Gastroesophageal sphincter (tissue), 4 donors: ENCODE results near the gene LMO7. TPM values are rescaled to one million over a fixed set of nuclear protein-coding genes. Genes with fewer than 3 reads are reported as not detected.

ENCODE experiments used
- ATAC-seq: fragments of 150-250 bp; one replicate; pipeline ENCODE4 v1.9.1; 2016; ENCODE audit warnings: mild to moderate bottlenecking, moderate library complexity
- H3K27ac ChIP-seq, 4 donors: fragments of 200-600 bp; sonication (generic) in 3 of 4; 1 replicate in 3 of 4; 2 replicates in 1 of 4; pipeline ENCODE4 v1.5.1; 2016 to 2019
- H3K27me3 ChIP-seq: fragments of 200-600 bp; sonication (generic); one replicate; pipeline ENCODE4 v1.5.1; 2019
- H3K36me3 ChIP-seq, 2 donors: fragments of 200-600 bp; sonication (generic); one replicate each; pipeline ENCODE4 v1.5.1; 2019; ENCODE audit warnings: control low read depth in 1 of 2
- H3K4me1 ChIP-seq, 3 donors: fragments of 200-600 bp; sonication (generic); 1 replicate in 2 of 3; 2 replicates in 1 of 3; pipeline ENCODE4 v1.5.1; 2016 to 2019; ENCODE audit warnings: control low read depth in 2 of 3
- H3K4me3 ChIP-seq, 2 donors: fragments of 200-600 bp; sonication (generic); one replicate each; pipeline ENCODE4 v1.5.1; 2019; ENCODE audit warnings: mild to moderate bottlenecking in 1 of 2, moderate library complexity in 1 of 2
- H3K9me3 ChIP-seq, 3 donors: fragments of 200-600 bp; sonication (generic); one replicate each; pipeline ENCODE4 v1.5.1; 2017 to 2019; ENCODE audit warnings: control low read depth in 2 of 3
- CTCF ChIP-seq, 4 experiments: fragments of 200-600 bp in 2 of 4; fragments of 450-650 bp in 2 of 4; sonication (generic) in 1 of 4; IDR thresholded peaks; one replicate each; pipeline ENCODE4 v1.5.1; 2017 to 2019; ENCODE audit warnings: antibody characterized with exemption in 4 of 4, mild to moderate bottlenecking in 2 of 4, moderate library complexity in 2 of 4
- EP300 ChIP-seq: sonication (generic); formaldehyde crosslinking; IDR thresholded peaks from one replicate; pipeline ENCODE4 v1.6.1; 2017; ENCODE audit warnings: antibody characterized with exemption, mild to moderate bottlenecking
- POLR2A ChIP-seq, 2 donors: fragments of 450-650 bp; IDR thresholded peaks; one replicate each; pipeline ENCODE4 v1.6.1; 2017; ENCODE audit warnings: antibody characterized with exemption in 2 of 2, mild to moderate bottlenecking in 2 of 2, moderate library complexity in 1 of 2
- POLR2AphosphoS5 ChIP-seq: sonication (generic); formaldehyde crosslinking; IDR thresholded peaks from one replicate; pipeline ENCODE4 v1.6.1; 2017; ENCODE audit warnings: antibody characterized with exemption
- WGBS, 2 donors: methylation state at CpG; one replicate each; pipeline ENCODE4 v1.1.5; 2018; ENCODE audit warnings: low coverage in 1 of 2; 5-methylcytosine and 5-hydroxymethylcytosine counted together
- total RNA-seq, 4 donors: library from RNA; depleted of rRNA; stranded (reverse); fragments of >200 nt; gene quantifications; one replicate each; pipeline ENCODE4 v1.1.0, GENCODE V29; 2016

Gene LMO7
- total RNA-seq, 4 donors from 2014 or later: 15.1 to 45.0 (median 26.8) TPM

- no peaks in the 10 kb centered on the region for H3K9me3 ChIP-seq
- H3K4me1 ChIP-seq: peaks cover 0 to 11% (median 0%) of the 10 kb centered on the region in 3 donors
- H3K36me3 ChIP-seq: no peaks in the 10 kb centered on the region
- WGBS, 2 donors: 84 to 94% methylated on average over 2 of the region's 2 CpGs
- no peak for ATAC-seq
- TF ChIP-seq POLR2A (IDR thresholded peaks at IDR 0.05): no peak
- no peak for TF ChIP-seq EP300
- no peak for TF ChIP-seq CTCF (IDR thresholded peaks at IDR 0.05)
- TF ChIP-seq POLR2AphosphoS5: no peak
- H3K4me3 ChIP-seq: no peak overlapping the region
- H3K27me3 ChIP-seq: no peaks in the 10 kb centered on the region
- H3K27ac ChIP-seq: no peak overlapping the region
Measured at GRCh38 chr13:75745387-75745786, 109.3 kb downstream of the LMO7 start.

- H3K36me3 ChIP-seq: no peaks in the 10 kb centered on the region
- H3K4me1 ChIP-seq: peaks cover 0 to 11% (median 0%) of the 10 kb centered on the region in 3 donors
Measured at GRCh38 chr13:75748874-75749273, 112.7 kb downstream of the LMO7 start.

DNA sequence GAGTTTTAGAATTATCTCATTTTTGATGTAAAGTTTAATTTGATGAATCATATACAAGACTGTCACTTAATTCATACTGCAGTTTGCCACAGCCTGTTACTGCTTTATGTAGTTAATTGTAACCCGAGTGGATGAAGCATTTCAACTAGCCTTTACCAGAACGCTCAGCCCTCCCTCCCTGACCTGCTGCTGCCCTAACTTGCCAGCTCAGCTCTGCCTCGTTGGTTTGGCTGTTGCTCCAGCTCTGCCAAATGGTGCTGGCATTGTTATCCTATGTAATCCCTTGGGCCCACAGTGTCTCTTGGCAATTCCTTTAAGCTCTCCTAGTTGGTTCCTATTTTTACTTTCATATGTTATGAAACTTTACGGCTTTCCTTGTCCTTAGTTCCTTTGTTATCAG is 113.3 kb downstream of the LMO7 start:
- WGBS, 2 donors: 18 to 28% methylated on average over 2 to 4 of the region's 4 CpGs
- Histone ChIP-seq H3K27me3 (no peaks in the 10 kb centered on the region), H3K4me3 (no peak overlapping the region), H3K4me1 (peaks cover 0 to 11% (median 0%) of the 10 kb centered on the region in 3 donors), H3K27ac (no peak overlapping the region), H3K36me3 (no peaks in the 10 kb centered on the region), H3K9me3 (no peaks in the 10 kb centered on the region)
- no peak for ATAC-seq
- TF ChIP-seq POLR2A (IDR thresholded peaks at IDR 0.05): no peak
- no peak for TF ChIP-seq EP300

More at GRCh38 chr13:75748874-75749273, 112.7 kb downstream of the LMO7 start:
- 66 to 96% methylated on average over 3 of the region's 3 CpGs for WGBS, 2 donors
- TF ChIP-seq POLR2A (IDR thresholded peaks at IDR 0.05) (no peak), POLR2AphosphoS5 (no peak), EP300 (no peak), CTCF (IDR thresholded peaks at IDR 0.05) (no peak)
- H3K27me3 ChIP-seq: no peaks in the 10 kb centered on the region
- no peak for ATAC-seq
- no peak overlapping the region for H3K27ac ChIP-seq
- no peak overlapping the region for H3K4me3 ChIP-seq
- no peaks in the 10 kb centered on the region for H3K9me3 ChIP-seq

DNA sequence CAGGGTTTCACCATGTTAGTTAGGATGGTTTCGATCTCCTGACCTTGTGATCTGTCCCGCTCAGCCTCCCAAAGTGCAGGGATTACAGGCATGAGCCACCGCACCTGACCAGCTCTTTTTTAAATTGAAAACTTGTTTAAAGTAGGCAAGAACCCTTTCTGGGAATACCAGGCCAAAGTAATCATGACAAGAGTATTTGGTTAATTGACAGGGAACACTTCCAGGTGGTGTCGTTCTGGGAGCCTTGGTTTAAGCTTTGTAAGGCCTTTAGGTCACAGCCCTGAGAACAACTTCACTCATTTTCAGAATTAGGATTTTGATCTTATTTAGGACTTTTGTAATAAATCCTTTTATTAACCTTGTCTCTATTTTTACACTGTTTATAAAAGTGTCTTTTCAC is 115.2 kb downstream of the LMO7 start:
- Histone ChIP-seq H3K9me3 (no peaks in the 10 kb centered on the region), H3K4me3 (no peak overlapping the region), H3K27me3 (no peaks in the 10 kb centered on the region), H3K36me3 (no peaks in the 10 kb centered on the region), H3K27ac (no peak overlapping the region), H3K4me1 (peaks cover 0 to 11% (median 0%) of the 10 kb centered on the region in 3 donors)
- WGBS, 2 donors: 84 to 88% methylated on average over 3 to 4 of the region's 4 CpGs
- TF ChIP-seq POLR2AphosphoS5 (no peak), POLR2A (IDR thresholded peaks at IDR 0.05) (no peak), CTCF (IDR thresholded peaks at IDR 0.05) (no peak), EP300 (no peak)
- ATAC-seq: no peak

GRCh38 chr13:75752826-75753225 is 116.7 kb downstream of the LMO7 start:
- H3K27ac ChIP-seq: no peak overlapping the region
- ATAC-seq: no peak
- no peaks in the 10 kb centered on the region for H3K36me3 ChIP-seq
- H3K4me3 ChIP-seq: no peak overlapping the region
- TF ChIP-seq EP300 (no peak), POLR2A (IDR thresholded peaks at IDR 0.05) (no peak), CTCF (IDR thresholded peaks at IDR 0.05) (no peak), POLR2AphosphoS5 (no peak)
- no peaks in the 10 kb centered on the region for H3K27me3 ChIP-seq
- H3K9me3 ChIP-seq: no peaks in the 10 kb centered on the region
- peaks cover 0 to 11% (median 0%) of the 10 kb centered on the region in 3 donors for H3K4me1 ChIP-seq
